OCI-M1 (cell line): ENCODE results near the gene COA8.
A peak's percentile ranks its signal among the peaks of the same experiment; 100 is the strongest.

Experiments used
- DNase-seq: peaks from one replicate; lab custom pipeline; 2025; lab: John Stamatoyannopoulos, UW

Gene COA8

GRCh38 chr14:103537175-103537990 is 25.4 kb upstream of the COA8 start:
- no peak for DNase-seq

GRCh38 chr14:103538291-103539055 is 24.3 kb upstream of the COA8 start:
- no peak for DNase-seq

DNA sequence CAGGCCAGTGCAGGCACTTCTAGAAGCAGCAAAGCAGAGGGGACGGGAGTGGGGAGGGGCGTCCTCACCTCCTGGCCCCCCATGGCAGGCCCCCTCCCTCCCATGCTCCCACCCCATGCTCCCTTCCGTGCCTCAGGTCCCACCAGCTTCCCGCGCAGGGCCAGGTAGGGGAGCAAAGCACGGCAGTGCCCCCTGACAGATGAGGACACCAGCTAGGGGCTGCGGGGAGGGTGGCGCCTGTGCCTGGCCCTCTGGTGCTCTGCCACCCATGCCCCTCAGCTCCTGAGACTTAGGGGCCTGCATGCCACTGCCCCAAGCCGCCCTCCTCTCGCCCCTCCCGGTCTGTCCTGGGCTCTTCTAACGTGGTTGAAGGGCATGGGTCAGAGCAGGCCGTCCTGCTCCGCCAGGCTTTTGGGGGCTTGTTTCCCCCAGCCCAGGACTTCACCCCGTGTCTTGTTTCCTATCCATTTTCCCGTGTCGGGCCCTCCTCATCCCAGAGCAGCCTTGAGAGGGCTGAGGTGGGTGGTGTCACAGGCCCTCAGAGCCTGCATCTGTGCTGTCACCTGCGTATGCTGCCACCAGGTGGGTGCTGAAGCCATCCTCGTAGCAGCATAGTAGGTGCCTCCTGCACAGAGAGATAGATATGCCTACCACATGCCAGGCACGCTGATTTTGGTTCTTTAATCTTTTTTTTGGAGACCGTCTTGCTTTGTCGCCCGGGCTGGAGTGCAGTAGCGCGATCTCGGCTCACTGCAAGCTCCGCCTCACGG is 23.5 kb upstream of the COA8 start:
- DNase-seq = no peak

GRCh38 chr14:103540821-103541708 is 21.7 kb upstream of the COA8 start:
- DNase-seq = no peak

DNA sequence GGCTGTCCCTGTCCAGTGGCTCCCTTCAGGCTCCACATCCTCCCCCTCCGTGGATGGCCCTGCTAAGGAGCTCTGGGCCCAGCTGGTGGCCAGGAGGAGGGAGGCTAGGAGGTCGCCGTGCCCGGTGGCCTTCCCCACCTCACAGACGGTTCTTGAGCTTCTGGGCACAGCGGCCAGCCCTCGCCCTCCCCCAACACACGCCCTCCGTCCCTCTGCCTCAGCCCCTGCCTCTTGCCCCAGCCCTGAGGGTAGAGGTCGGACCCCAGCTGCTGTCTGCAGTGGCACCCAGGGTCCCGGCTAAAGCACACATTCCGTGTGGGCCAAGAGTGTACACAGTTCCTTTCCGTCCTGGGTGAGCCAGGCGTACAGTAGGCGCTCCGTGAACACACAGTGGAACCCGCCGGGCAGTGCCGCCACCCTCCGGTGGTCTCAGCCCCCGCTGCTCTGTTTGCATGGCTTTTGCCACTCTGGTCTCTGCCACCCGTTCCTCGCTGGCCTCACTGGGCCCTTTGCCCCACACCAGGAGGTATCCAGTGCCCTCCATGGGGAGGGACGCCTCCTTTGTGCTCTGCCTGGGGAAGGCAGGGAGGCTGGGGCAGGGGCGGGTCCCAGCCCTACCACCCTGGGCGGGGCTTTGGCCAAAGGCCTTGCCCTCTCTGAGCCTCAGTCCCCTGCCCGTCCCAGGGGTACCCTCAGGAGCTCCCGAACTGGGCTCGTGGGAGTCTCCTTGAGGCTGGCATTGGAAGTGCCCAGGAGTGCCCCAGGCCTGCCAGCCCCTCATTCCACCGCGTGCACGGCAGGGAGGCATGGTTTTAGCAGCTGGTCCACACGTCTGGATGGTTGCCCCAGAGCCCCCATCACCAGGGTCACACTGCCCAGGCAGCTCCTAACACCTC is 20.8 kb upstream of the COA8 start:
- no peak for DNase-seq

DNA sequence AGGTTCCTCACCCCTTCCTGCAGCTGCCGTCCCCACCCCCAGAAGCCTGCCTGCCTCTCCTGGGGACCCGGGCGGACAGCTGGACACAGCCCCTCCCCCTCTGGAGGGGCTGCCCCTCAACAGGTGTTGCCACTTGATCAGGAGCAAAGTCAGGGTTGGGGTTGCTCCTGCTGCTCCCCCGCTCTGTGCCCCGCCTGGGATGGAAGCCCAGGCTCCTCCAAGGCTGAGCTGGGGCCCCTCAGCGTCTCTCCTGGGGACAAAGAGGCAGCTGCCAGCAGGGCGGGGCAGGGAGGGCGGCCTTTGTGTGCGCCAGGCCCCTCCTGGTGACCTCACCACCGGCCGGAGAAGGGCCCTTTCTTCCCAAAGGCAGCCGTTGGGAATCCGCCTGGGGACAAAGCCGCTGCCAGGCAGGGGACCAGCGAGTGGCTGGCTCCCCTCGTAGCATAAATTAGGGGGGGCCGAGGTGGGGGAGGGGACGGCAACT is 20.1 kb upstream of the COA8 start:
- no peak for DNase-seq

DNA sequence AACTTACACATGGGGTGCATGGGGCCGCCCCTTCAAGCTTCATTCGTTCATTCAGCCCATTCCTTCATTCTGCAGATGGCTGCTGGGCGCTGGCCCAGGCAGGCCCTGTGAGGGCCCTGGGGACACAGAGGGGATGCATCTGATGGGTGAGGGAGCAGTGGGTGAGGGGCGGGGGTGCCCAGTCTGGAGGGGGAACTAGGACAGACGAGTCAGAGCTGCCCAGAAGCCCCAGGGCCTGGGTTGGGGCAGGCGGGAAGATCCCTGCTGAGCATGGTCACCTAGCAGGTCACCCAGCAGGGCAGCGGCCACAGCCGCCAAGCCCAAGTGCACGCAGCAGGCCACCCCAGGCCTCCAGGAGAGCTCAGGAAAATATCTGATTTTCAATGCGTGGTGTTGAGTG is 19.6 kb upstream of the COA8 start:
- DNase-seq = no peak

- no peak for DNase-seq
Measured at GRCh38 chr14:103543721-103544387, 18.9 kb upstream of the COA8 start.

- no peak for DNase-seq
Measured at GRCh38 chr14:103544388-103545218, 18.2 kb upstream of the COA8 start.

GRCh38 chr14:103545219-103545914 is 17.4 kb upstream of the COA8 start:
- no peak for DNase-seq

GRCh38 chr14:103545915-103546651 is 16.7 kb upstream of the COA8 start:
- DNase-seq = no peak

DNA sequence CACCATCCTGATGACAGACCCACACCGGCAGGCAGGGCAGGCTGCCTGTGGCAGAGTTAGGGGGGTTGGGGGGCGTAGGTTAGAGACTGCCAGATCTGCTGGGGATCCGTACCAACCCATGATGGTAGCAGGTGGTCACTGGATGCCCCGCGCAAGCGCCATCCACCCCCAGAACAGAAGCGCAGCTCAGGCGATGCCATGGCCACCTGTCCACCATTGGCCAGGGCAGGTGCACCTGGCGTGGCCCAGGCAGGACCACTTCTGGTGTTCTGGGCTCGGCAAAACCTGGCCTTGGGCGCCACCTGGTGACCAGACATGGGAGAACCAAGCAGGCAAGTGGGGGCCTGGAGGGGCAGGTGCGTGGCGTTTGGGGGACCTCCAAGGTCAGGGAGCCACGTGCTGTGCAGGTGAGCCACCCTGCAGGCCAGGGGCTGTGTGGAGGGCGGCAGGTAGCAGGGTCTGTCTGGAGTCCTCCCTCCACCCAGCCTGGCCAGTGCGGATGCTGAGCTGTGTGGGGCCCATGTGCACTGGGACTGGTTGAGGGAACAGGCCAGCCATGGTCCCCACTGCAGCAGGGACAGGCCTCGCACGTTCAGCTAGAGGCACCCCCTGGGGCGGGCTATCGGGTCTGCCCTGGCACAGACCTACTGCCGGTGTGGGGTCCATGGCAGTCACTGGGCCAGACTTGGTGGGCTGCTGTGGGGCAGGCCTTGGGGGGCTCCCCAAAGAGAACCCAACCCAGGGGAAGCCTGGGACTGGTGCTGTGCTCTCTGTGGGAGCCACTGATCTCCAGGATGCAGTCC is 15.9 kb upstream of the COA8 start:
- peak; percentile 56 for DNase-seq

DNA sequence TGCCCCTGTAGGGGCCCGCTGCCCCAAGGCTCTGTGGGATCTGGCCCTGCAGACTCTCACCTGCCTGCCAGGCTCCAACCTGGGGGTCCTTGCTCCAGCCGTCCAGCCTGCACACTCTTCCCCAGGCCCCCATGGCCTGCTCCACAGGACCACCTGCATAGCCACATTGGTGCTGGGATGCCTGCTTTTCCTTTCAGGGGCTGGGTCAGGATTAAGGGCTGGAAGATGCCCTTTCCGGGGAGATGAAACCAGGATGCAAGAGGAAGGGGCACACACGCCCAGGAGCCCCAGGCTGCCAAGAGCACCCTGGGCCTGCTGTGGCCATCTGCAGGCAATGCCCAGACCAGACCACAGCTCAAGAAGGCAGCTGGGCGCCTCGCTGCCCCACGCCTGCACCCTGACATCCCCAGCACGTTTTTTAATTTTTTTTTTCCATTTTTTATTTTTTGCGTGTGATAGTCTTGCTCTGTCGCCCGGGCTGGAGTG is 15.3 kb upstream of the COA8 start:
- no peak for DNase-seq

DNA sequence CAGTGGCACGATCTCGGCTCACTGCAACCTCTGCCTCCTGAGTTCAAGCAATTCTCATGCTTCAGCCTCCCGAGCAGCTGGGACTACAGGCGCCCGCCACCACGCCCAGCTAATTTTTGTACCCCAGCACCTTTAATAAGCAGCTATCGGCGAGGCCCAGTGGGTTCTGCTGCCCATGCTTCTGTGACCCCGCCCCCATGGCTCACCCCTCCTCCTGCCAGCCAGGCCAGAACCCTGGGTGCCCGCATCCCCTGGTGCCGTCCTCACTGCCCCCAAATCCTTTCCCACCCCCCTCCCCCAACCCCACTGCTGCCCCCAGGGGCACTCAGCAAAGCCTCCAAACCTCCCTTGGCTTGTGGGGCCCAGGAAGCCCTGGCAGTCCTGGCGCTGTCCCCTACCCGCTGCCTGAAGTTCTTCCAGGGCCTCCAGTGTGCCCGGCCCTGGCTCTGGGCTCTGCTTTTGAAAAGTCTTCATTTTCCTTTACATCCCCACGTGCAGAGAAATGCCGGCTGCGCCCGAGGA is 14.8 kb upstream of the COA8 start:
- no peak for DNase-seq

- DNase-seq = no peak
Measured at GRCh38 chr14:103548463-103549351, 14.1 kb upstream of the COA8 start.
